GM12875 (cell line): ENCODE measurements around the gene CBX4.

Source experiments
- H3K4me3 ChIP-seq: one replicate; pipeline ENCODE4 v1.5.1; 2011; ENCODE audit warnings: low read depth, low read length, control low read depth
- CTCF ChIP-seq: IDR thresholded peaks from 2 replicates; pipeline ENCODE4 v1.5.1; 2011; ENCODE audit warnings: low read depth, mild to moderate bottlenecking, control low read depth, inconsistent platforms, low read length, moderate library complexity, borderline replicate concordance; ENCODE audit not compliant: insufficient read depth

CBX4 gene

DNA sequence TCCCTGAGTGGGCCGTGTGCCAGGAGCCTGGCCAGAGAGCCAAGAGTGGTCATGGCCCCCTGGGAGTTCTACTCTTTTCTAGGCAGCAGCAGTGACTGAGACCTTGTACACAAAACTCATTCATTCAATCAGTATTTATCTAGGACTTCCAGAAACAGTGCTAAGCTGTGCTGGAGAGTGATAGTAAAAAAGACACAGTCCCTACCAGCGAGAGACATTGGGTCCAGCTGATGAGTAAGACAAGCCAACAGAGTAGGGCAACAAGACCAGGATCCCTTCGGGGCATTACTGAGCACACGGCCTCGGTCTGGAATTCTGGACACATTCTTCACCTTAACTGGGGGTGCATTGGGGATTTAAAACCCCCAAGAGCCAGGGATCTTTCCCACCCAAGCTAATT, 20.2 kb downstream of the CBX4 start:
- TF ChIP-seq CTCF = no peak
- H3K4me3 ChIP-seq = no peak overlapping the region

- TF ChIP-seq CTCF = no peak
- no peak overlapping the region for H3K4me3 ChIP-seq
Measured at GRCh38 chr17:79818026-79818758, 21.0 kb downstream of the CBX4 start.

GRCh38 chr17:79815836-79816461, 23.3 kb downstream of the CBX4 start:
- TF ChIP-seq CTCF = no peak
- H3K4me3 ChIP-seq = no peak overlapping the region

DNA sequence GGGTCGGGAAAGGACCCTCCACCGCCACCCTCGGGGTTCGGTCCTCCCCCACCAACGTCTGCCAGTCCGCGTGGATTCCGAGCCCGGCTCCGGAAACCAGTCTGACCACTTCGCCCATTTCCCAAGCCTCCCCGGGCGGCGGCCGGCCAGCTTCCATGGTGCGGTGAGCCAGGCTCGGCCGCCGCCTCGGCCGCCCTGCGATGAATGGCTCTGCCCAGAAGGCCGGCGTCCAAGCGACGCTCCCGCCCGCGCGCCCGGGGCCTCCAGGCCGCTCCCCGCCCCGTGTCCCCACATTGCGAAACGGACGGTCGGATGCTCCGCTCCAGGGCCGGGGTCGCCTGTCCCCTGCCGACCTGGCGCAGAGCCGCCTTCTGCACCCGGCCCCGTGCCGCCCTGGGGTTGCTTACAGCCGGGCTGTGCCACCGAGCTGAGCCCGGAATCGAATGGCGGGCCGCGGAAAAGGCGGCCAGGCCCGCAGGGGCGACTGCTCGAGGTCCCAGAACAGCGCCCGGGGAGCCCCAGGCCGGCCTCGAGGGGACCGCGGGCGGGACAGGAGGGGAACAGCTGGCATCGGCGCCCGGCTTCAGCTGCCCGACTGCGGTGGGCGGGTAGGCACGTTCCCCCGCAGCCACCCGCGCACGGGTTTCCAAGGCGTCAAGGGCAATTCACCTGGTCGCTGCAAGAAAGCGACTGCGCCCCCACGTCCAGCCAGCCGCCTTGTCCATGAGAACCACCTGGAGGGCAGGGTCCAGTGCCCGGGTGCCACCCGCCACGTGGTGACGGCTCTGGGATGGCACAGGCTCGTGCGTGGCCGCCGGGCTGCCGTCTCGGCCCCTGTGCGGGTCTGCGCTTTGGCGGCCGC, 24.0 kb downstream of the CBX4 start:
- no peak overlapping the region for H3K4me3 ChIP-seq
- TF ChIP-seq CTCF = no peak

GRCh38 chr17:79814127-79814973, 24.9 kb downstream of the CBX4 start:
- no peak overlapping the region for H3K4me3 ChIP-seq

More at GRCh38 chr17:79814127-79814973, 24.9 kb downstream of the CBX4 start:
- no peak for TF ChIP-seq CTCF
